Muscle of back (tissue), 11 donors: Measurements from ENCODE around the gene CDC42EP5. TPM values are rescaled to one million over a fixed set of nuclear protein-coding genes. Genes with fewer than 3 reads are reported as not detected.

Experiments
- DNase-seq, 3 donors: peaks; one replicate each; pipeline versions ENCODE4 v3.0.0 to v3.0.0-alpha.2; 2013
- polyA plus RNA-seq, 10 donors: library from polyadenylated mRNA; unstranded; fragments of 120-200 nt; gene quantifications; one replicate each; pipeline ENCODE4 v1.2.1, GENCODE V29; 2013; ENCODE audit not compliant: insufficient read length in 10 of 10

Gene CDC42EP5
- polyA plus RNA-seq, 10 donors: 17.7 to 74.8 (median 29.7) TPM

- DNase-seq: peak; percentile 95 to 98 (median 97)
These were observed 9.5 kb downstream of the CDC42EP5 start, which contains the start of gene LENG9 for GRCh38 chr19:54463531-54464043. Gene LENG9 (minus strand): TSS chr19:54463778. CDS start chr19:54463526, 252 bp downstream.

GRCh38 chr19:54462655-54463530 is 10.2 kb downstream of the CDC42EP5 start:
- peak; percentile 63 to 92 (median 80) for DNase-seq

- DNase-seq: no peak
These were observed 10.9 kb downstream of the CDC42EP5 start for GRCh38 chr19:54462047-54462654.

- DNase-seq: peak in 2 of 3 donors; percentile 65 to 89
These were observed 11.5 kb downstream of the CDC42EP5 start for GRCh38 chr19:54461613-54462012.

GRCh38 chr19:54461210-54461609 is 11.9 kb downstream of the CDC42EP5 start:
- no peak for DNase-seq

GRCh38 chr19:54460230-54461005 is 12.7 kb downstream of the CDC42EP5 start:
- DNase-seq: no peak

GRCh38 chr19:54459282-54460229 is 13.5 kb downstream of the CDC42EP5 start:
- no peak for DNase-seq

GRCh38 chr19:54458648-54459281 is 14.3 kb downstream of the CDC42EP5 start:
- DNase-seq: no peak

GRCh38 chr19:54457773-54458647 is 15.1 kb downstream of the CDC42EP5 start:
- no peak for DNase-seq

GRCh38 chr19:54456423-54457373 is 16.4 kb downstream of the CDC42EP5 start:
- DNase-seq: no peak

GRCh38 chr19:54455786-54456422 is 17.2 kb downstream of the CDC42EP5 start:
- DNase-seq: no peak

GRCh38 chr19:54454781-54455675 is 18.1 kb downstream of the CDC42EP5 start:
- no peak for DNase-seq

- DNase-seq: no peak
These were observed 18.9 kb downstream of the CDC42EP5 start for GRCh38 chr19:54453921-54454780.

- DNase-seq: no peak
These were observed 20.5 kb downstream of the CDC42EP5 start for GRCh38 chr19:54452626-54453025.

GRCh38 chr19:54451997-54452396 is 21.1 kb downstream of the CDC42EP5 start:
- DNase-seq: no peak
